ENCODE measurements around the gene CRYBA2. TPM values are rescaled to one million over a fixed set of nuclear protein-coding genes. Genes with fewer than 3 reads are reported as not detected.

The CRYBA2 gene
- total RNA-seq, 1 experiment from 2014 or later, result not detected

- TF ChIP-seq EZH2phosphoT487 (IDR thresholded peaks at IDR 0.05; ENCODE audit: borderline replicate concordance) (no peak), ZNF274 (IDR thresholded peaks at IDR 0.05; ENCODE audit: low read depth, low read length) (no peak), CTCF (IDR thresholded peaks at IDR 0.05 in 2 of 3, conservative IDR thresholded peaks at IDR 0.05 in 1 of 3; ENCODE audit: borderline replicate concordance in 1 of 3, insufficient read depth in 1 of 3, low read depth in 2 of 3, low read length in 2 of 3) (no peak), MAX (IDR thresholded peaks at IDR 0.05) (no peak), CEBPB (IDR thresholded peaks at IDR 0.05; ENCODE audit: low read depth) (no peak), ELF1 (IDR thresholded peaks at IDR 0.05; ENCODE audit: borderline replicate concordance, low read depth) (no peak)
- no peak overlapping the region for H2AFZ ChIP-seq (ENCODE audit: low read depth, low read length, poor library complexity, severe bottlenecking)
- H3K9ac ChIP-seq (ENCODE audit: low read length), result no peak overlapping the region
- no peaks in the 10 kb centered on the region for H3K9me3 ChIP-seq (ENCODE audit: control insufficient read depth in 1 of 2, insufficient read depth in 1 of 2, low read depth in 1 of 2, low read length in 2 of 2)
- peaks cover 0 to 10% of the 10 kb centered on the region in 2 experiments; a peak in 1 of 4 replicates for H3K4me1 ChIP-seq (ENCODE audit: control insufficient read depth in 1 of 2, insufficient read depth in 2 of 2, low read length in 2 of 2)
- no peaks in the 10 kb centered on the region for H3K36me3 ChIP-seq (ENCODE audit: control insufficient read depth in 1 of 2, insufficient read depth in 2 of 2, low read length in 2 of 2)
- no peaks in the 10 kb centered on the region for H3K9me2 ChIP-seq (ENCODE audit: insufficient read depth)
- RAD21 ChIA-PET (ENCODE audit: low non-redundant PET in 1 of 2, low total read pairs in 2 of 2, uncharacterized antibody in 2 of 2, unreplicated experiment in 2 of 2), result no interaction called here
- H4K20me1 ChIP-seq (ENCODE audit: insufficient read depth), result no peaks in the 10 kb centered on the region
- ATAC-seq, result no peak
- intact Hi-C loops (cut with micrococcal nuclease), result no loop called here
- BruUV-seq (replicated peaks), result no TSS peak
- POLR2A ChIA-PET, result no interaction called here
- H3K27ac ChIP-seq (ENCODE audit: low read depth, low read length), result no peak overlapping the region
- no peaks in the 10 kb centered on the region for H3K79me2 ChIP-seq (ENCODE audit: insufficient read depth, low read length)
- no peak for DNase-seq (ENCODE audit: low read depth, low spot score)
- H3K4me3 ChIP-seq (replicated peaks in 1 of 2; ENCODE audit: low read depth in 1 of 2, low read length in 2 of 2), result no peak overlapping the region
- 0 out of 2 replicates have a peak, but pooled peaks cover 8% of the 10 kb centered on the region for H3K27me3 ChIP-seq (ENCODE audit: insufficient read depth, low read length)
- CTCF ChIA-PET, result no interaction called here
- no peak overlapping the region for H3K4me2 ChIP-seq (ENCODE audit: low read length)
These were observed 9.8 kb downstream of the CRYBA2 start for GRCh38 chr2:218983263-218983933.

All from HCT116 (cell line).